NB4 (cell line): ENCODE data around the gene PTPN4.

Experiments
- DNase-seq: peaks from one replicate; pipeline ENCODE4 v3.0.0; 2010; ENCODE audit warnings: low read depth
- H3K4me3 ChIP-seq: one replicate; pipeline ENCODE4 v1.5.1; 2011; ENCODE audit warnings: mild to moderate bottlenecking, low read depth, low read length, moderate library complexity
- CTCF ChIP-seq: IDR thresholded peaks from one replicate; pipeline ENCODE4 v1.5.1; 2012; ENCODE audit warnings: low read depth, low read length
- MAX ChIP-seq: IDR thresholded peaks from 2 replicates; pipeline ENCODE4 v1.6.1; 2011; ENCODE audit warnings: low read depth, low read length
- MYC ChIP-seq: IDR thresholded peaks from 2 replicates; pipeline ENCODE4 v1.6.1; 2011; ENCODE audit warnings: low read depth, low read length
- POLR2A ChIP-seq: IDR thresholded peaks from 2 replicates; pipeline ENCODE4 v1.6.1; 2011; ENCODE audit warnings: mild to moderate bottlenecking; ENCODE audit not compliant: insufficient read length; ENCODE audit errors: extremely low read depth

The PTPN4 gene

GRCh38 chr2:119941981-119942513, 182.3 kb downstream of the PTPN4 start:
- H3K4me3 ChIP-seq = no peak overlapping the region
- DNase-seq = no peak
- no peak for TF ChIP-seq MAX
- no peak for TF ChIP-seq MYC
- TF ChIP-seq POLR2A = no peak
- TF ChIP-seq CTCF = no peak

GRCh38 chr2:119943058-119943457, 183.3 kb downstream of the PTPN4 start:
- TF ChIP-seq POLR2A = no peak
- TF ChIP-seq MAX = no peak
- TF ChIP-seq MYC = no peak
- no peak for TF ChIP-seq CTCF
- DNase-seq = no peak

GRCh38 chr2:119947535-119947934, 187.8 kb downstream of the PTPN4 start:
- no peak for DNase-seq
- no peak overlapping the region for H3K4me3 ChIP-seq
- no peak for TF ChIP-seq CTCF
- TF ChIP-seq MAX = no peak
- TF ChIP-seq POLR2A = no peak

More at GRCh38 chr2:119943058-119943457, 183.3 kb downstream of the PTPN4 start:
- H3K4me3 ChIP-seq = no peak overlapping the region

GRCh38 chr2:119950966-119951365, 191.2 kb downstream of the PTPN4 start:
- DNase-seq = no peak
- H3K4me3 ChIP-seq = no peak overlapping the region
- no peak for TF ChIP-seq MYC
- TF ChIP-seq POLR2A = no peak
- no peak for TF ChIP-seq MAX
- TF ChIP-seq CTCF = no peak

- no peak for TF ChIP-seq MYC
- no peak for TF ChIP-seq CTCF
- no peak for TF ChIP-seq POLR2A
- no peak for TF ChIP-seq MAX
- H3K4me3 ChIP-seq = no peak overlapping the region
- no peak for DNase-seq
These were observed 199.0 kb downstream of the PTPN4 start for GRCh38 chr2:119958670-119959268.
